ENCODE data around the gene RALGAPA2.

DNA sequence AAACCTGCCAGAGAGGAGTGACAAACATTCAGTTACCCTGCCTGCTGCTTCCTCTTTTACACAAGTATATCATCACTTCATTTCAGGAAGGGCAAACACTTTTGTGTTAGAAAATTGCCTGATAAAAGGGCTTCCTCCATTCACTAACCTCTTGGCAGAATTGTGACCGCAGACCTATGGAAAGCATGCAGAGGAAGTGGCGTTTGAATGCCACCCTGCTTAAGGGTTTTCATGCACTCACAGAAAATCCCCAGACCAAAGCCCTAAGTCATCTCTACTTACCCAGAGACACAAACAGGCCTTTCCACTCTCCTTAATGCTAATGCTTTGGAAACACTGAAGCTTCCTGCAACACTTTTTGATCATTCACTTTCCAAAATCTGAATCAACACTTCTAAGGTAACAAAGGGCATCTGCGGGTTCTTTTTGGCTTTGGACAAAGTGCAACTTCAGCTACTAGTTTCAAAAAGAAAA is 22.1 kb upstream of the RALGAPA2 start:
- TF ChIP-seq, protein P1, sequence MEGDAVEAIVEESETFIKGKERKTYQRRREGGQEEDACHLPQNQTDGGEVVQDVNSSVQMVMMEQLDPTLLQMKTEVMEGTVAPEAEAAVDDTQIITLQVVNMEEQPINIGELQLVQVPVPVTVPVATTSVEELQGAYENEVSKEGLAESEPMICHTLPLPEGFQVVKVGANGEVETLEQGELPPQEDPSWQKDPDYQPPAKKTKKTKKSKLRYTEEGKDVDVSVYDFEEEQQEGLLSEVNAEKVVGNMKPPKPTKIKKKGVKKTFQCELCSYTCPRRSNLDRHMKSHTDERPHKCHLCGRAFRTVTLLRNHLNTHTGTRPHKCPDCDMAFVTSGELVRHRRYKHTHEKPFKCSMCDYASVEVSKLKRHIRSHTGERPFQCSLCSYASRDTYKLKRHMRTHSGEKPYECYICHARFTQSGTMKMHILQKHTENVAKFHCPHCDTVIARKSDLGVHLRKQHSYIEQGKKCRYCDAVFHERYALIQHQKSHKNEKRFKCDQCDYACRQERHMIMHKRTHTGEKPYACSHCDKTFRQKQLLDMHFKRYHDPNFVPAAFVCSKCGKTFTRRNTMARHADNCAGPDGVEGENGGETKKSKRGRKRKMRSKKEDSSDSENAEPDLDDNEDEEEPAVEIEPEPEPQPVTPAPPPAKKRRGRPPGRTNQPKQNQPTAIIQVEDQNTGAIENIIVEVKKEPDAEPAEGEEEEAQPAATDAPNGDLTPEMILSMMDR (IDR thresholded peaks at IDR 0.05; ENCODE audit: low read depth, low read length) = no peak
- peak; percentile 85 for TF ChIP-seq MYC (IDR thresholded peaks at IDR 0.05; ENCODE audit: low read depth, low read length)
